H1 (cell line): Measurements from ENCODE around the gene MYO16. TPM values are rescaled to one million over a fixed set of nuclear protein-coding genes. Genes with fewer than 3 reads are reported as not detected.

Source experiments
- CTCF ChIA-PET: fragments of 300-600 bp; sonication (Branson Sonifier 250); formaldehyde crosslinking; loops from one replicate; lab custom pipeline; 2021; ENCODE audit not compliant: partially characterized antibody; lab: Charles Lee
- POLR2A ChIA-PET: fragments of 300-600 bp; sonication (Branson Sonifier 250); formaldehyde crosslinking; loops from one replicate; lab custom pipeline; 2021; ENCODE audit warnings: inconsistent platforms; ENCODE audit not compliant: partially characterized antibody; lab: Charles Lee
- DNase-seq, 2 experiments: peaks; one replicate each; pipeline versions ENCODE4 v3.0.0 to v3.0.0-alpha.2; 2010 to 2022; ENCODE audit warnings: low spot score in 2 of 2, low read depth in 1 of 2, mixed read lengths in 1 of 2
- FAIRE-seq: peaks from 2 replicates; lab custom pipeline; 2011; peaks lifted over from hg19 to GRCh38; lab: Jason Lieb, UNC
- H2AFZ ChIP-seq: 2 replicates; pipeline ENCODE4 v1.8.1; 2012; ENCODE audit warnings: low read length, inconsistent platforms
- H2AK5ac ChIP-seq: 2 replicates; pipeline ENCODE4 v1.6.1; 2013; ENCODE audit warnings: low read depth, low read length
- H2BK120ac ChIP-seq: replicated peaks from 2 replicates; pipeline ENCODE3; 2013; ENCODE audit warnings: low read depth, low read length, inconsistent platforms
- H2BK12ac ChIP-seq: 2 replicates; pipeline ENCODE4 v1.6.1; 2013; ENCODE audit warnings: low read depth, low read length
- H2BK15ac ChIP-seq: 2 replicates; pipeline ENCODE4 v1.6.1; 2013; ENCODE audit warnings: low read length
- H2BK20ac ChIP-seq: 2 replicates; pipeline ENCODE4 v1.6.1; 2013; ENCODE audit warnings: low read length
- H2BK5ac ChIP-seq: 2 replicates; pipeline ENCODE4 v1.6.1; 2013; ENCODE audit warnings: low read depth, low read length
- H3K14ac ChIP-seq: 2 replicates; pipeline ENCODE4 v1.6.1; 2013; ENCODE audit warnings: inconsistent platforms; ENCODE audit not compliant: insufficient read length
- H3K18ac ChIP-seq: 2 replicates; pipeline ENCODE4 v1.6.1; 2013; ENCODE audit warnings: low read length; ENCODE audit errors: extremely low read depth
- H3K23ac ChIP-seq: 2 replicates; pipeline ENCODE4 v1.6.1; 2013; ENCODE audit warnings: inconsistent platforms; ENCODE audit not compliant: insufficient read length
- H3K23me2 ChIP-seq: 2 replicates; pipeline ENCODE4 v1.6.1; 2013; ENCODE audit warnings: low read depth, low read length
- H3K27ac ChIP-seq: 2 replicates; pipeline ENCODE4 v1.6.1; 2011; ENCODE audit warnings: low read depth, low read length, inconsistent platforms
- H3K27me3 ChIP-seq, 4 experiments: replicated peaks in 1 of 4; 1 replicate in 1 of 4; 2 replicates in 3 of 4; pipeline versions ENCODE4 v1.6.1 to v1.8.1; 2011 to 2013; ENCODE audit warnings: low read length in 3 of 4, mild to moderate bottlenecking in 3 of 4, inconsistent platforms in 2 of 4, mixed read lengths in 2 of 4, moderate library complexity in 1 of 4; ENCODE audit not compliant: control insufficient read depth in 3 of 4, insufficient read depth in 3 of 4; ENCODE audit errors: extremely low read depth in 1 of 4
- H3K36me3 ChIP-seq, 4 experiments: 2 replicates each; pipeline versions ENCODE4 v1.6.1 to v1.8.1; 2011 to 2013; ENCODE audit warnings: mild to moderate bottlenecking in 4 of 4, low read length in 3 of 4, moderate library complexity in 2 of 4, control low read depth in 1 of 4, inconsistent platforms in 1 of 4; ENCODE audit not compliant: insufficient read depth in 4 of 4, control insufficient read depth in 2 of 4
- H3K4ac ChIP-seq: replicated peaks from 2 replicates; pipeline ENCODE3; 2013; ENCODE audit warnings: low read length, low read depth, mixed read lengths, inconsistent platforms; ENCODE audit not compliant: insufficient read length
- H3K4me1 ChIP-seq, 4 experiments: replicated peaks in 1 of 4; 1 replicate in 1 of 4; 2 replicates in 3 of 4; pipeline versions ENCODE4 v1.6.1 to v1.8.1; 2011 to 2013; ENCODE audit warnings: low read length in 3 of 4, inconsistent platforms in 2 of 4, mixed read lengths in 1 of 4; ENCODE audit not compliant: insufficient read depth in 4 of 4, control insufficient read depth in 3 of 4
- H3K4me2 ChIP-seq, 2 experiments: 2 replicates each; pipeline versions ENCODE4 v1.6.1 to v1.8.1; 2011 to 2013; ENCODE audit warnings: low read depth in 2 of 2, low read length in 2 of 2, control low read depth in 1 of 2, inconsistent platforms in 1 of 2, mild to moderate bottlenecking in 1 of 2; ENCODE audit not compliant: insufficient read depth in 1 of 2
- H3K4me3 ChIP-seq, 4 experiments: fragments of 200-600, 300-600 bp in 1 of 4; sonication (generic), shearing (Covaris generic), sonication (Bioruptor Twin) in 1 of 4; 2 replicates each; pipeline versions ENCODE4 v1.5.1 to v1.8.1; 2011 to 2016; ENCODE audit warnings: low read length in 4 of 4, low read depth in 3 of 4, control low read depth in 2 of 4, inconsistent platforms in 2 of 4, mild to moderate bottlenecking in 2 of 4, mixed read lengths in 1 of 4, moderate library complexity in 1 of 4; ENCODE audit not compliant: insufficient read depth in 2 of 4; ENCODE audit errors: extremely low read depth in 1 of 4
- H3K56ac ChIP-seq: replicated peaks from 2 replicates; pipeline ENCODE3; 2013; ENCODE audit warnings: low read depth, mild to moderate bottlenecking, mixed read lengths, low read length, inconsistent platforms; ENCODE audit not compliant: insufficient read length
- H3K79me1 ChIP-seq: 2 replicates; pipeline ENCODE4 v1.6.1; 2013; ENCODE audit warnings: low read depth, low read length, control low read depth
- H3K79me2 ChIP-seq, 2 experiments: 2 replicates each; pipeline versions ENCODE4 v1.6.1 to v1.8.1; 2012 to 2013; ENCODE audit warnings: low read length in 2 of 2, mild to moderate bottlenecking in 2 of 2, inconsistent platforms in 1 of 2; ENCODE audit not compliant: insufficient read depth in 2 of 2, control insufficient read depth in 1 of 2
- H3K9ac ChIP-seq, 4 experiments: replicated peaks in 1 of 4; 1 replicate in 1 of 4; 2 replicates in 3 of 4; pipeline versions ENCODE4 v1.6.1 to v1.8.1; 2011 to 2013; ENCODE audit warnings: low read depth in 3 of 4, low read length in 3 of 4, control low read depth in 2 of 4, mild to moderate bottlenecking in 2 of 4, moderate library complexity in 2 of 4, inconsistent platforms in 1 of 4; ENCODE audit errors: extremely low read depth in 1 of 4
- H3K9me3 ChIP-seq, 2 experiments: 2 replicates each; pipeline versions ENCODE4 v1.6.1 to v1.8.1; 2012 to 2013; ENCODE audit warnings: mild to moderate bottlenecking in 2 of 2, moderate library complexity in 2 of 2, control low read depth in 1 of 2, inconsistent platforms in 1 of 2, low read depth in 1 of 2, low read length in 1 of 2, mixed read lengths in 1 of 2; ENCODE audit not compliant: insufficient read depth in 2 of 2
- H4K20me1 ChIP-seq, 2 experiments: replicated peaks in 1 of 2; 2 replicates each; pipeline versions ENCODE3 to v1.8.1; 2011 to 2013; ENCODE audit warnings: inconsistent platforms in 2 of 2, low read length in 2 of 2, mild to moderate bottlenecking in 1 of 2; ENCODE audit not compliant: insufficient read depth in 2 of 2, control insufficient read depth in 1 of 2
- H4K5ac ChIP-seq: 2 replicates; pipeline ENCODE4 v1.6.1; 2013; ENCODE audit warnings: low read length, low read depth, mixed read lengths, inconsistent platforms; ENCODE audit not compliant: insufficient read length
- H4K8ac ChIP-seq: 2 replicates; pipeline ENCODE4 v1.8.0; 2013; ENCODE audit warnings: mild to moderate bottlenecking, moderate library complexity, low read length, inconsistent platforms; ENCODE audit not compliant: insufficient read depth; ENCODE audit errors: extremely low read depth
- H4K91ac ChIP-seq: replicated peaks from 2 replicates; pipeline ENCODE3; 2013; ENCODE audit warnings: low read length, mixed read lengths, inconsistent platforms; ENCODE audit not compliant: insufficient read length
- ASH2L ChIP-seq: fragments of 200-600, 300-600 bp; sonication (generic); IDR thresholded peaks from one replicate; pipeline ENCODE4 v1.7.1; 2017; ENCODE audit warnings: low read length
- KDM5A ChIP-seq: fragments of 200-600 bp; IDR thresholded peaks from 2 replicates; pipeline ENCODE4 v1.7.1; 2012; ENCODE audit warnings: mild to moderate bottlenecking, low read length, inconsistent platforms, mixed read lengths
- SIRT6 ChIP-seq: IDR thresholded peaks from one replicate; pipeline ENCODE4 v1.7.1; 2012; ENCODE audit warnings: low read length, inconsistent platforms
- WGBS, 2 experiments: shearing (Covaris generic) in 1 of 2; methylation state at CpG; one replicate each; pipeline versions ENCODE4 v1.1.6 to v1.1.7; 2013 to 2015; ENCODE audit warnings: low lambda C conversion rate in 2 of 2, mixed read lengths in 2 of 2, inconsistent platforms in 1 of 2, low coverage in 1 of 2, missing lambda C conversion rate in 1 of 2; ENCODE audit not compliant: insufficient replicate concordance in 2 of 2, insufficient coverage in 1 of 2, insufficient read length in 1 of 2; ENCODE audit errors: extremely low coverage in 1 of 2, missing lambda C conversion rate in 1 of 2; 5-methylcytosine and 5-hydroxymethylcytosine counted together
- polyA plus RNA-seq, 7 experiments: library from polyadenylated mRNA; depleted of rRNA in 3 of 7; stranded (reverse) in 5 of 7; unstranded in 2 of 7; fragments of >200 nt in 5 of 7; fragments of 200-250 nt in 2 of 7; gene quantifications; 1 replicate in 5 of 7; 2 replicates in 1 of 7; 4 replicates in 1 of 7; pipeline versions ENCODE4 v1.2.1 to v1.2.3, GENCODE V29; 2011 to 2013; ENCODE audit warnings: missing spikeins in 2 of 7, mixed read lengths in 2 of 7
- total RNA-seq: library from RNA; stranded (reverse); fragmentation: NEBNext Ultra II Directional; extraction: Animal tissue kit (Norgen Biotek cat#: 25700); gene quantifications from 2 replicates; pipeline ENCODE4 v1.2.1, GENCODE V29; 2021

MYO16 gene
- total and polyA plus RNA-seq, 2 of the 8 experiments (the other 6 are each of a cell fraction or from before 2014, with no cell fraction given), result 0.02 to 0.22 TPM

GRCh38 chr13:109111141-109111540 is 481.7 kb downstream of the MYO16 start:
- H4K8ac ChIP-seq, result no peak overlapping the region
- H3K23me2 ChIP-seq, result no peaks in the 10 kb centered on the region
- H2AFZ ChIP-seq, result no peak overlapping the region
- no peak overlapping the region for H2BK5ac ChIP-seq
- H3K14ac ChIP-seq, result no peak overlapping the region
- H2AK5ac ChIP-seq, result no peak overlapping the region
- POLR2A ChIA-PET, result no interaction called here
- no peak overlapping the region for H3K4ac ChIP-seq
- TF ChIP-seq ASH2L, result no peak
- no peak for TF ChIP-seq SIRT6
- no peak for TF ChIP-seq KDM5A
- no peak overlapping the region for H2BK12ac ChIP-seq
- H3K9me3 ChIP-seq, result no peaks in the 10 kb centered on the region
- no peak for DNase-seq
- no peak for FAIRE-seq
- no peaks in the 10 kb centered on the region for H3K27me3 ChIP-seq
- no peaks in the 10 kb centered on the region for H3K79me2 ChIP-seq
- no peak overlapping the region for H4K5ac ChIP-seq
- H3K18ac ChIP-seq, result no peak overlapping the region
- no peak overlapping the region for H2BK20ac ChIP-seq
- no peak overlapping the region for H3K56ac ChIP-seq
- H3K4me2 ChIP-seq, result no peak overlapping the region
- no peak overlapping the region for H3K9ac ChIP-seq
- H3K27ac ChIP-seq, result no peak overlapping the region
- no peak overlapping the region for H2BK120ac ChIP-seq
- no peaks in the 10 kb centered on the region for H3K36me3 ChIP-seq
- no peak overlapping the region for H2BK15ac ChIP-seq
- no peak overlapping the region for H3K23ac ChIP-seq
- H4K91ac ChIP-seq, result no peak overlapping the region
- CTCF ChIA-PET, result interaction anchor here (1.0 kb wide), 1 partner anchor 14 kb away, joined by 3 read pairs; no protein-coding TSS in a partner anchor
- H4K20me1 ChIP-seq, result no peaks in the 10 kb centered on the region
- H3K4me3 ChIP-seq, result no peak overlapping the region
- no peaks in the 10 kb centered on the region for H3K4me1 ChIP-seq
- WGBS, 2 experiments, result 88% methylated on average over 1 of the region's 1 CpG; no CpG with 5 or more reads in 1 of the 2 experiments
- no peaks in the 10 kb centered on the region for H3K79me1 ChIP-seq
